ENCODE data around the gene UTS2B.

DNA sequence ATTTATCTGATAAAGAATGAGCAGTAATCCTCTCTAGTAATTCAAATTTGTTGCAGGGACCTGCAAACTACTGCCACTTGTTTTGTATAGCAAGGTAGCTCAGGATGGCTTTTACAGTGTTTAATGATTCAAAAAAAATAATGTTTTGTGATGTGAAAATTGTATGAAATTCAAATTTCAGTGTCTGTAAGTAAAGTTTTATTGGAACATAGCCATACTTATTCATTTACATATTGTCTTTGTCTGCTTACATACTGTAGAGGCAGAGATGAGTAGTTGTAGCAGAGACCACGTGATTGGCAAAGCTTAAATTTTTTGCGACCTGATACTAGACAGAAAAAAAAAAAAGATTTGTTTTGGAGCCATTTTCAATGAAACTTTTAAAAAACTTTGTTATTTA, 6.5 kb upstream of the UTS2B start:
- TF ChIP-seq BHLHE40 (IDR thresholded peaks at IDR 0.05; ENCODE audit: low read length) (no peak), CHD7 (IDR thresholded peaks at IDR 0.05; ENCODE audit: low read depth, low read length) (no peak), DPF2 (IDR thresholded peaks at IDR 0.05) (no peak), NFRKB (IDR thresholded peaks at IDR 0.05; ENCODE audit: low read depth) (no peak), CTCF (IDR thresholded peaks at IDR 0.05 in 2 of 3, conservative IDR thresholded peaks at IDR 0.05 in 1 of 3; ENCODE audit: insufficient read depth in 2 of 3, low read depth in 1 of 3, low read length in 3 of 3) (no peak), RFX5 (IDR thresholded peaks at IDR 0.05; ENCODE audit: low read depth, low read length) (no peak), TCF15 (CRISPR knock-in tag; IDR thresholded peaks at IDR 0.05) (no peak)

All from K562 (cell line).